Body of pancreas (tissue), 4 donors: ENCODE measurements around the gene GORAB. TPM values are rescaled to one million over a fixed set of nuclear protein-coding genes. Genes with fewer than 3 reads are reported as not detected.

ENCODE experiments used
- ATAC-seq: fragments of 150-250 bp; one replicate; pipeline ENCODE4 v1.9.1; 2016
- DNase-seq, 4 donors: peaks; one replicate each; pipeline ENCODE4 v3.0.0-alpha.2; 2019
- H3K27ac ChIP-seq, 4 donors: fragments of 200-600 bp; sonication (generic); 1 replicate in 3 of 4; 2 replicates in 1 of 4; pipeline versions ENCODE4 v1.5.1 to v1.6.1; 2016 to 2019; ENCODE audit warnings: mild to moderate bottlenecking in 1 of 4, mixed read lengths in 1 of 4, moderate library complexity in 1 of 4
- H3K27me3 ChIP-seq, 2 donors: fragments of 200-600 bp; sonication (generic); one replicate each; pipeline ENCODE4 v1.6.0; 2016; ENCODE audit warnings: mild to moderate bottlenecking in 1 of 2
- H3K36me3 ChIP-seq, 2 donors: fragments of 200-600 bp; sonication (generic); replicated peaks in 1 of 2; 2 replicates each; pipeline ENCODE4 v1.5.1; 2016; ENCODE audit warnings: low read depth in 2 of 2; ENCODE audit not compliant: insufficient read depth in 1 of 2
- H3K4me1 ChIP-seq: fragments of 200-600 bp; sonication (generic); one replicate; pipeline ENCODE4 v1.6.0; 2016
- H3K4me3 ChIP-seq, 2 donors: fragments of 200-600 bp; sonication (generic); 1 replicate in 1 of 2; 2 replicates in 1 of 2; pipeline ENCODE4 v1.5.1; 2016 to 2019
- H3K9me3 ChIP-seq, 3 donors: fragments of 200-600 bp; sonication (generic); 1 replicate in 2 of 3; 2 replicates in 1 of 3; pipeline ENCODE4 v1.5.1; 2016
- CTCF ChIP-seq, 7 experiments: fragments of 450-650 bp in 4 of 7; fragments of 200-600 bp in 3 of 7; sonication (generic) in 3 of 7; IDR thresholded peaks; one replicate each; pipeline ENCODE4 v1.5.1; 2016 to 2019; ENCODE audit warnings: antibody characterized with exemption in 7 of 7
- POLR2A ChIP-seq, 3 donors: fragments of 450-650 bp; IDR thresholded peaks; one replicate each; pipeline ENCODE4 v1.6.1; 2016; ENCODE audit warnings: antibody characterized with exemption in 3 of 3, mild to moderate bottlenecking in 2 of 3
- WGBS, 2 donors: methylation state at CpG; one replicate each; pipeline ENCODE4 v1.1.5; 2017; 5-methylcytosine and 5-hydroxymethylcytosine counted together
- intact Hi-C: fragments of 100-400 bp; cut with DNase I; formaldehyde crosslinking; loops from one replicate; pipeline ENCODE4 v1.15.1; 2023
- total RNA-seq, 2 donors: library from RNA; depleted of rRNA; stranded (reverse); fragments of >200 nt; gene quantifications; one replicate each; pipeline ENCODE4 v1.1.0, GENCODE V29; 2016

Gene GORAB
- 10 to 100 TPM in 1 of 2 donors, 1 to 10 TPM in 1; 7.8 to 12.9 TPM for total RNA-seq

GRCh38 chr1:170531758-170532657 lies at the start of gene GORAB:
Gene GORAB (plus strand): TSS chr1:170532166. CDS start chr1:170532224, 58 bp downstream.
- Histone ChIP-seq H3K27ac (peak within 1 kb of the TSS; percentile 81 to 96 (median 94)), H3K4me1 (peaks cover 30% of the 10 kb centered on the region), H3K4me3 (peak within 1 kb of the TSS; percentile 53 to 86), H3K9me3 (no peaks in the 10 kb centered on the region), H3K36me3 (no peaks in the 10 kb centered on the region), H3K27me3 (no peaks in the 10 kb centered on the region)
- WGBS, 2 donors, result 0% methylated on average over 36 of the region's 36 CpGs
- DNase-seq (peak; percentile 87 to 94 (median 90)), ATAC-seq (peak; percentile 99)
- intact Hi-C loops, result no loop called here
- peak; percentile 54 to 91 (median 87) for TF ChIP-seq POLR2A (IDR thresholded peaks at IDR 0.05)
- TF ChIP-seq CTCF (IDR thresholded peaks at IDR 0.05), result no peak

- Histone ChIP-seq H3K27ac (no peak overlapping the region), H3K4me1 (no peaks in the 10 kb centered on the region), H3K9me3 (no peaks in the 10 kb centered on the region), H3K27me3 (no peaks in the 10 kb centered on the region), H3K4me3 (no peak overlapping the region), H3K36me3 (no peaks in the 10 kb centered on the region)
- TF ChIP-seq CTCF (IDR thresholded peaks at IDR 0.05) (no peak), POLR2A (IDR thresholded peaks at IDR 0.05) (no peak)
- intact Hi-C loops, result no loop called here
- no peak for DNase-seq
- ATAC-seq, result no peak
- 64 to 80% methylated on average over 5 of the region's 5 CpGs for WGBS, 2 donors
These were observed 48.9 kb upstream of the GORAB start for GRCh38 chr1:170483051-170483450.

DNA sequence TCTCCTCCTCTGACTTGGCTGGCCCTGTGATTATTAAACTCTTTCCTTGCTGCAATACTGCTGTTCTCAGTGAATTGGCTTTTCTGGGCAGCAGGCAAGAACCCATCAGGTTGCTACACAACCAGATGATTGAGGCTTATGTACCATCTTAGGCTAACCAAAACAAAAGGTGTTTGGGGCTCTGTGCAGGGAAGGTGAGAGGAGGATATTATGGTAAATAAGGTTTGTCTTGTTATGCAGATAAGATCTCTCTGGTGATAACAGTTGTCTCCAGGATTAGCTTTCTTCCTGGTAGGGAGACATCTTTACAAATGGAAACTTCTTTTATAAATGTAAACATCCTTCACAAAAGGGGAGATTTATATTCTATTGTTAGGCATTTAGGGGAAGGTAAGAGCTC lies 44.5 kb upstream of the GORAB start:
- Histone ChIP-seq H3K27me3 (no peaks in the 10 kb centered on the region), H3K36me3 (no peaks in the 10 kb centered on the region), H3K27ac (no peak overlapping the region), H3K9me3 (no peaks in the 10 kb centered on the region), H3K4me3 (no peak overlapping the region), H3K4me1 (no peaks in the 10 kb centered on the region)
- DNase-seq, result no peak
- intact Hi-C loops, result no loop called here
- TF ChIP-seq CTCF (IDR thresholded peaks at IDR 0.05) (no peak), POLR2A (IDR thresholded peaks at IDR 0.05) (no peak)
- ATAC-seq, result no peak

DNA sequence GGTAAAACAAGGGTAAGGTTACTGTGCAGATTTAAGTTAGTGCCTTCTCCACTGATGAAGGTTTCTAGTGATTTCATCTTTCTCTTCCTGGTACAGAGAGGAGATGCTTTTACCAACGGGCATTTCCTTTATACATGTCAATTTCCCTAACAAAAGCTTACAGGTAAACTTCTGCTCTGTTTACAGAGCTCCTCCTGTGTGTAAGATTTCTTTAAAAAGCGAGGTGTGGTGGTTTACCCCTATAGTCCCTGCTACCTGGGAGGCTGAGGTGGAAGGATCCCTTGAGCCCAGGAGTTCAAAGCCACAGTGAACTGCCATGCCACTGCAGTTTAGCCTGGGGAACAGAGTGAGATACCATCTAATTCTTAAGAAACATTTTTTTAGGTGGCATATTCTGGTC lies 40.7 kb upstream of the GORAB start:
- H3K4me3 ChIP-seq, result no peak overlapping the region
- 42 to 51% methylated on average over 2 of the region's 2 CpGs for WGBS, 2 donors
- DNase-seq (no peak), ATAC-seq (no peak)
- H3K36me3 ChIP-seq, result no peaks in the 10 kb centered on the region
- H3K27ac ChIP-seq, result no peak overlapping the region
- no peaks in the 10 kb centered on the region for H3K9me3 ChIP-seq
- peaks cover 5% of the 10 kb centered on the region for H3K4me1 ChIP-seq
- intact Hi-C loops, result no loop called here
- no peak for TF ChIP-seq CTCF (IDR thresholded peaks at IDR 0.05)
- H3K27me3 ChIP-seq, result no peaks in the 10 kb centered on the region

GRCh38 chr1:170494369-170494768 lies 37.6 kb upstream of the GORAB start:
- TF ChIP-seq CTCF (IDR thresholded peaks at IDR 0.05), result no peak
- Histone ChIP-seq H3K4me1 (peaks cover 5% of the 10 kb centered on the region), H3K27ac (peak overlapping the region in 2 of 4 donors; percentile 37 to 45), H3K27me3 (no peaks in the 10 kb centered on the region), H3K36me3 (no peaks in the 10 kb centered on the region), H3K9me3 (no peaks in the 10 kb centered on the region), H3K4me3 (no peak overlapping the region)
- ATAC-seq (peak; percentile 75), DNase-seq (peak in 3 of 4 donors; percentile 7 to 27 (median 25))
- 11 to 18% methylated on average over 3 of the region's 3 CpGs for WGBS, 2 donors
- intact Hi-C loops, result no loop called here
